RWPE1 (cell line): Measurements from ENCODE around the gene TREX2.

Experiments used
- CTCF ChIA-PET: fragments of 350-600 bp; sonication (Branson Sonifier 250); formaldehyde crosslinking; extraction: SDS; loops from one replicate; lab custom pipeline; 2021; lab: Yijun Ruan, JAX
- POLR2A ChIA-PET: fragments of 400-600 bp; formaldehyde crosslinking; extraction: SDS; loops from one replicate; lab custom pipeline; 2020; ENCODE audit warnings: antibody characterized with exemption; ENCODE audit not compliant: low non-redundant PET; lab: Yijun Ruan, JAX
- DNase-seq: peaks from one replicate; pipeline ENCODE4 v3.0.0; 2012; ENCODE audit warnings: low spot score
- H3K27ac ChIP-seq: fragments of 450-650 bp; 2 replicates; pipeline ENCODE4 v1.5.1; 2017
- CTCF ChIP-seq: fragments of 450-650 bp; conservative IDR thresholded peaks from 2 replicates; pipeline ENCODE4 v1.5.1; 2017; ENCODE audit warnings: low read depth, mild to moderate bottlenecking

Gene TREX2

GRCh38 chrX:153447581-153447960 is 1.7 kb upstream of the TREX2 start:
- TF ChIP-seq CTCF = no peak
- no peak overlapping the region for H3K27ac ChIP-seq
- POLR2A ChIA-PET = no interaction called here
- CTCF ChIA-PET = no interaction called here
- DNase-seq = no peak

GRCh38 chrX:153446950-153447580 is 1.2 kb upstream of the TREX2 start:
- no peak for TF ChIP-seq CTCF
- no peak overlapping the region for H3K27ac ChIP-seq
- POLR2A ChIA-PET = no interaction called here
- no peak for DNase-seq
- CTCF ChIA-PET = no interaction called here

GRCh38 chrX:153446636-153446936 is 730 bp upstream of the TREX2 start:
- ChIA-PET POLR2A (no interaction called here), CTCF (no interaction called here)
- no peak for DNase-seq
- H3K27ac ChIP-seq = no peak overlapping the region
- no peak for TF ChIP-seq CTCF

- ChIA-PET CTCF (interaction anchor here (0.8 to 1.1 kb wide), 2 partner anchors 16 to 62 kb away, joined by 3 read pairs; no protein-coding TSS in a partner anchor), POLR2A (no interaction called here)
- no peak for TF ChIP-seq CTCF
- no peak for DNase-seq
- no peak overlapping the region for H3K27ac ChIP-seq
Measured at GRCh38 chrX:153445106-153445855, 575 bp downstream of the TREX2 start.

- ChIA-PET CTCF (no interaction called here), POLR2A (no interaction called here)
- H3K27ac ChIP-seq = no peak overlapping the region
- TF ChIP-seq CTCF = no peak
- DNase-seq = no peak
Measured at GRCh38 chrX:153444333-153445011, 1.4 kb downstream of the TREX2 start.

GRCh38 chrX:153443476-153444332 is 2.2 kb downstream of the TREX2 start:
- TF ChIP-seq CTCF = no peak
- ChIA-PET POLR2A (no interaction called here), CTCF (no interaction called here)
- peak; percentile 7 for DNase-seq
- H3K27ac ChIP-seq = no peak overlapping the region
